NCI-H82 treated with DMSO at 0.1 percent for 48 hours (cell line): ENCODE data around the gene CRYBA1.
"Not testable (repeated sequence)": the region's sequence is repeated elsewhere in the genome, so short reads cannot be mapped to it uniquely, and the experiment has no call there.

ENCODE experiments used
- DNase-seq: peaks from one replicate; lab custom pipeline; 2025; ENCODE audit not compliant: unreplicated experiment; lab: John Stamatoyannopoulos, UW

CRYBA1 gene

DNA sequence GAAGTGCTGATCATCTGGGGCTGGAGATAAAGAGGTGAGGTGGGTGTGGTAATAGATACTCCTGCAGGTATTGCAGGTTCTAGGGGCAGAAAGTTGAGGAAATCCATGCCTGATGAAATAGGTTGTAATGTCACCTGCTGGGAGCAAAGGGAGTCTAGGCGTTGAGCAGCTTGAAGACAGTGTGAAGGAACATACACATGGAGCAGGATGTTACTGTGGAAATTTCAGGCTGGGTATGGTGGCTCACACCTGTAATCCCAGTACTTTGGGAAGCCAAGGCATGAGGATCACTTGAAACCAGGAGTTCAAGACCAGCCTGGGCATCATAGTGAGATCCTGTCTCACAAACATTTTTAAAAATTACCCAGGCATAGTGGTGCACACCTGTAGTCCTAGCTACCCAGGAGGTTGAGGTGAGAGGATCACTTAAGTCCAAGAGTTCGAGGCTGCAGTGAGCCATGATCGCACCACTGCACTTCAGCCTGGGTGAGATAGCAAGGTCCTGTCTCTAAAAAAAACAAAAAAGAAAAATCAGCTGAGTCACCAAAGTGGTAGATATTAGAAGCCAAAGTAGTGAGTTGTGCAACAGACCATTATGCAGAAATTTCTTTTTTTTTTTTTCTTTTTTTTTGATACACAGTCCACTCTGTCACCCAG lies 9.1 kb upstream of the CRYBA1 start:
- DNase-seq, result no peak

DNA sequence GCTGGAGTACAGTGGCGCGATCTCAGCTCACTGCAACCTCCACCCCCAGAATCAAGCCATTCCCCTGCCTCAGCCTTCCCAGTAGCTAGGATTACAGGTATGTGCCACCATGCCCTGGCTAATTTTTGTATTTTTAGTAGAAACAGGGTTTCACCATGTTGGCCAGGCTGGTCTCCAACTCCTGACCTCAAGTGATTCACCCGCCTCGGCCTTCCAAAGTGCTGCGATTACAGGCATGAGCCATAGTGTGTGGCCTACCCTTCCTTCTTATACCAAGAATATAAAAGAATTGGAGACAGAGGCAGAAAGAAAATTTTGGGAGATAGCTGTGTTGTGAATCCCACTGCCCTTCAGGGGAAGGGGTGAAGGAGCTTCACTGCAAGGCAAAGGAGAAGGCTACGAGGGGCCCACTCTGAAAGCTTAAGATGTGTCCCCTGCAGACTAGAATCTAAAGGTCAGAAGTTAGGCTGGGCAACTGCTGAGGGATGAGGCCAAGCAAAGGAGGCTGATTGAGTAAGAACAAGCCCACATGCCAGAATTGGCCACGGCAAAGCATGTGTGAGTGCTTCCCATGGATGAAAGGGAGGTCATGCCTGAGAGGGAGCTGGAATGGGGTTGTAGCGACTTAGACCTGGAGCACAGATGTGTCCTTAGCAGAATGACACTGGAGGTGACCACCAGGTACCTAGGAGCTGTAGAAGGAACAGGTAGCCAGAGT lies 8.4 kb upstream of the CRYBA1 start:
- no peak for DNase-seq

DNA sequence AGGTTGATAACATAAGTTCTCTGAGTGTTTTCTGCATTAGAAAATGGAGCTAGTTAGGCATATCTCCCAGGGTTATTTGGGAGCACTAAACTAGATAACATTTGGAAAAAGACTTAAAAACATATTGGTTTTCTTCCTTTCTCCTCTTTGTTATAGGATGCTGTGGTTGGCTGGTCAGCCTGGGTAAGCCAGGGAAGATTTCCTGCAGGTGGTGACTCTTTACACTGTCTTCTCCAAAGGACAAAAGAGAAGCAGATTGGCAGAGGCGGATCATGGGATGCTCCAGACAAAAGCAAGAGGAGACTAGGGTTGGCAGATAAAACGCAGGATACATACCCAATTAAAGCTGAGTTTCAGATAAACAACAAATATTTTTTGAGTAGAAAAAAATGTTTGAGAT lies 6.2 kb upstream of the CRYBA1 start:
- no peak for DNase-seq

DNA sequence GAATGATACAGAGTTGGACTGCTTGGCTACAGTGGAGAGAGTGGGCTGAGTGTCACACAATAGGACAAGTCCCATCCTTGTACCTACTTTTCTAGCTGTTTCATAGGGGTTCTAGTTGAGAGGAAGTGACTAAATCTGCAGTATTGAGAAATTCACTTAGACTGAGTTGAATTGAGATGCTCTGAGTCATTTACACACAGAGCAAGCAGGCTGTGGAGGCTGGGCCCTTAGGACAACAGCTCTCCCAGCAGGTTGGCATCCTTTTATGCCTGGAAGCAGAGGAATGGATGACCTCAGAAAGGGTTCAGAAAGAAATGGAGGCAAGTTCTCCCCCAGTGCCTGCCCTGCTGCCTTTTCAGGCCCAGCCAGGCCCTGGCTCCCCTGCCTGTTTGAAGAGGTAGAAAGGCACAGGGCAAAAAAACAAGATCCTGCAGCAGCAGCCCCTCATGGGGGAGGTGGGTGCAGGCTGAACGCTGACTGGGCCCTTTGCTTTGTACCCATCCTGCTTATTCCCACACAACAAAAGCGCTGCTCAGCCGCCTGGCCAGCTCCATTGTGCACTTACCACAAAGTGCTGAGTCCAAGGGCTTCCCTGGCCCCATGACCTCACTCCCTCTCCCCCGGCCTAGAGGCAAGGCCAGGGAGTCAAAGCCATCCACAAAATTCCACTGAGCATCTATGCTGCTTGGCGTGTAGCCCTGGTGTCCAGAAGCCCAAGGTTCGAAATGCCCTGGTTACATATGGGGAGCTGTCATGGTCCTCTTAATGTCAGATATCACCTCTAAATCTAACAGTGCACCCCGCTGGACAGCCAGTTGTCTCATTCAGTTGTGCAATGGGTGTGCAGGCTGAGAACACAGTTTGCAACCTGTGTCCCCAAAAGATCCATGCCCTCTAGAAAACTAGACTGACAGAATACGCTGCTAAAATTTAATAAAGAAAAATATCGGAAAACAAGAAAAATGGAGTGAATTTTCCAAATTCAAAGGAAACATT lies 5.4 kb upstream of the CRYBA1 start:
- no peak for DNase-seq

DNA sequence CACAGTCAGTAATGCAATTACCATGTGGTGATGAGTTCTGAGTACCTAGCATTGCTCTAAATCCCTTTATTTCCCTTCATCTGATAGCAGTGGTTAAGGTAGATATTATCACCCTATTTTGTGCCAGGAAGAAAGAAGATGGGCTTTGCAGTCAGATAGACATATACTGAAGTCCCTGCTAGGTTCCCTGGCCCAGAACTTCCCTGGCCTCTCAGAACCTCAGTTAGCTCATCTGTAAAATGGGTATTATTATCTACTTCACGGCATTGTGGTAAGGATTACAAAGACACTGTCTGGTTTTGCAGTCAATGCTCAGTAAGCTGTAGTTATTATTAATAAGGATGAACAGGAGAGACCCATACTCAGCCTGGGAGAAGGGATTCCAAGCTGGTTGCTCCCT lies 4.6 kb upstream of the CRYBA1 start:
- no peak for DNase-seq

DNA sequence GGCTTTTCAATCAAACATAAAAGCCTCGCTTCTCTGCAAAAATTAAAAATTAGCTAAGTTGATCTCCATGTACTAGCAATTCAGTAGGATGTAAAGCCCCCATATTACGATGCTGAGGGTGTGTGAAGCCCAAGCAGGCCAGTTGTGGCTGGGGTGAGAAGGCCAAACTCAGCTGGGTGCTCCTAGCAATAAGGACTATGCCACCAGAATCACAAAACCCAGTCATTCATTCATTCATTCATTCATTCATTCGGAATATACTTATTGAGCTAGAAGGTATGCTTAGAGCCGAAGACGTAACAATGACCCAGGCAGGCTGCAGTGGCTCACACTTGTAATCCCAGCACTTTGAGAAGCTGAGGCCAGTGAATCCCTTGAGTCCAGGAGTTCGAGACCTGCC lies 3.9 kb upstream of the CRYBA1 start:
- no peak for DNase-seq

DNA sequence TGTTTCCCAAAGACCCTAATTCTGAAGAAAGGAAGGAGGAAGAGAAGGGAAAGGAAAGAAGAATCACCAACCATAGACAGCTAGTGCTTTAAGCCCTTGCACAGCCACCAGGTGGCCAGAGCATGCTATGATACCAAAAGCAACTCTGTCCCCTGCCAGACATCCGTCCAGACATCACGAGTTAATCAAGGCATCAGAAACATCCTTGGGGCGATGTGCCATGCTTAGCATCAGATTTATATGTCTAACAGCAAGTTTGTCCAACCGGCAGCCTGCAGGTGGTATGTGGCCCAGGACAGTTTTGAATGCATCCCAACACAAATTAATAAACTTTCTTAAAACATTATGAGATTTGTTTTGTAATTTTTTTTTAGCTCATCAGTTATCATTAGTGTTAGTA lies 2.9 kb upstream of the CRYBA1 start:
- no peak for DNase-seq

DNA sequence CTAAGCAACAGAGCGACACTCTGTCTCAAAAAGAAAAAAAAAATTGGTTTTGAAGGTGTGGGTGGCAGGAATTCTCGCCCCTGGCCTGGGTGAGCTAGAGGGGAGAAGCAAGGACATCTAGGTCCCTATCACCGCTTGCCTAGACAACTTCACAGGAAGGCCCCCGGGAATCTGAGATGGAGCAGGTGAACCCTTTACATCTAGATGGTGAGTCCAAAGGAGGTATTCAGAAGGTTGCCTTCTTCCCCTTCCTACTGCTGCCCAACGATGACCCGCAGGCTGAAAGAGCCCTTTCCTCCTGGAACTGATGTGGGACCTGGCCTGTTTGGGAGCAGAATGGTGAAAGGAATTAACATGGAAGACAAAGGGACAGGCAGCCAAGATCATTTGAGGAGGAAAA lies 1.3 kb upstream of the CRYBA1 start:
- no peak for DNase-seq

DNA sequence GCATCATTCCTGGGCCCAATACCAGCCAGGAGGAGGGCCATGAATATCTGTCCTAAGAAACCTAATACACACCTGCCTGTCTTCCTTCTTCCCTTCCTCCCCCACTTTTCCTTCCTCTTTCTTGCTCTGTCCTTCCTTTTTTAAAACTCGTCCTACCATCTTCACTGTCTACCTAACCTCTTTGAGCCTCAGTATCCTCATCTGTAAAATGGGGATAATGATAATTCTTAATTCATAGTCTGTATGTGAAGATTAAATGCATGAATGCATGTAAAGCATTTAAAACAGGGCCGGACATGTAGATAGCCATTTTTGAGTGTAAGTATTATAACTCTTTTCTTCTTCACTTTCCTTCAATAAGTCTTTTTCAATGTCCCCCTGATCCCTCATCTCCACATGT lies 560 bp downstream of the CRYBA1 start:
- no peak for DNase-seq

DNA sequence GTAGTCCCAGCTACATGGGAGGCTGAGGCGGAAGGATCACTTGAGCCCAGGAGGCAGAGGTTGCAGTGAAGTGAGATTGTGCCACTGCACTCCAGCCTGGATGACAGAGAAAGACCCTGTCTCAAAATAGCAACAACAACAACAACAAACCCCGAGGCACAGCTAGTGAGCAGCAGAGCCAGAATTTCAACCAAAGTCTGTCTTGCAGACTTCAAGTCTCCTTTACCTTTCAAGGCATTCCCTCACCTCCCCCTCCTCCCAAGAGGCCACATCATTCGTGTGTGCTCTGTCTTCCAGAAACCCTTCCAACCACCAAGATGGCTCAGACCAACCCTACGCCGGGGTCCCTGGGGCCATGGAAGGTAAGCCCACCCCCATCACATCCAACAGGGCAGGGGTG lies 2.2 kb downstream of the CRYBA1 start:
- DNase-seq, result no peak

DNA sequence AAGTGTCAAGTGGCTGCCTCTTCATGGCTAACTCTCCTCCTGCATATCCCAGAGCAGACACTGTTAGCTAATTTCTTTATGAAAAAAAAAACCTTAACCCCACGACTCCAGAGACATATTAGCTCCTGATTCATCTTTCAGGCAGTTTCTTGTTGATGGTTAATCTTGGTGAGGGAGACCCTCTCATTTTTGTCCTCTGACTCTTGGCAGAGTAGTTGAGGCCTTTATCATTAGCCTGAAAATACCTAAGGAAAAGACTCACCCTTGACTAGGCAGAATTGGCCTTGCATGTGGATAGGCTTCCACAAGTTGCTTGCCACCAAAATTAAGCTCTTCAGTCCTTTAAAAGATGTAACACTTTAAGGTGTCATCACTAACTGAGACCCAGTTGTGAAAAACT lies 4.0 kb downstream of the CRYBA1 start:
- no peak for DNase-seq

DNA sequence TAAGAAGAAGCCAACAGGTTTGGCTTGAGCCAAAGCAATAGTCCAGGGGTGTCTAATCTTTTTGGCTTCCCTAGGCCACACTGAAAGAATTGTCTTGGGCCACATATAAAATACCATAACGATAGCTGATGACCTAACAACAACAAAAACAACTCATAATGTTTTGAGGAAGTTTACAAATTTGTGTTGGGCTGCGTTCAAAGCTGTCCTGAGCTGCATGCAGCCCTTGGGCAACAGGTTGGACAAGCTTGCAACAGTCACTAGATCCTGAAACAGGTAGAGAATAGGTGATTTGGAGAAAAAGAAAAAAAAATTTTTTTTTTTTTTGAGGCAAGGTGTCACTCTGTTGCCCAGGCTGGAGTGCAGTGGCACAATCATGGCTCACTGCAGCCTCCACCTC lies 4.5 kb downstream of the CRYBA1 start:
- no peak for DNase-seq

DNA sequence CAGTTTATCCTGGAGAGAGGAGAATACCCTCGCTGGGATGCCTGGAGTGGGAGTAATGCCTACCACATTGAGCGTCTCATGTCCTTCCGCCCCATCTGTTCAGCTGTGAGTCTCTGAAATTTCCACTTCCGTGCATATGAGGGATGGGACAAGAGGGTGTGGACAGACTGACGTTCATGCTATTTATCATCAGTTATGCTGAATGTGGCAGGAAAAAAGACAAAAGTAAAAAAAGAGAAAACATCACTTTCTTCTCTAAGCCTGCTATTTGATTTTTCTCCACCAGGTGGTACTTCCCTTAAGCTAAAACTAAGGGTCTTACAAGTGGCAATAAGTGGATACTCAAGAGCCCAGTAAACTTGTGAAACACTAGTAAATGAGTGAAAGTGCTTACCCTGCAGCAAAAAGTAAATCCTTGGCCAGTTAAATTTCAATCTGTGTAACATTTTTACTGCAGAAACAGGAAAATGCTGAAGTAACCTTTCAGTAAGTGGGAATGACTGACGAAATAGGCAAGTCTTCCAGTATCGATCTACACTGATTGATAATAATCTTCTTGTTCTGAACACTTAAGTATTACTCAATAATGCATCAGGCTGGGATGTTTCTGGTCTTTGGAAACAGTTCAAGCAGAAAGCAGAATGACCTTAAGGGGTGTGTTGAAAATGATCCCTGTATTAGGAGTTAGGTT lies 5.6 kb downstream of the CRYBA1 start:
- DNase-seq, result no peak

DNA sequence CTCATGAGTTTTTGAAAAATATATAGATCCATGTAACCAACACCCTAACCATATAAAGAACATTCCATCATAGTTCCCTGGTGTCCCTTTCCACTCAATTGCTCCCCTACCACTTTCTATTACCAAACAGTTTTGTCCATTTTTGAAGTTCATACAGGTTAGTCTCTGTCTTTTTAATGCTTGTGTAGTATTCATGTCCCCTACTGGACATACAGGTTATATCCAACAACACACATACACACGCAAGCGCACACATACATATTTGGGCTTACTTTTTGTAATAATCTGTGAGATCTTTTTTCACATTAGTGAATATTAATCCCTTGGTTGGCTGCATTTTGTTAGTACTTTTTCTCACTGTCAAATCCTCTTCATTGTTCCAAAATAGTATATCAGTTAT lies 6.4 kb downstream of the CRYBA1 start:
- no peak for DNase-seq

DNA sequence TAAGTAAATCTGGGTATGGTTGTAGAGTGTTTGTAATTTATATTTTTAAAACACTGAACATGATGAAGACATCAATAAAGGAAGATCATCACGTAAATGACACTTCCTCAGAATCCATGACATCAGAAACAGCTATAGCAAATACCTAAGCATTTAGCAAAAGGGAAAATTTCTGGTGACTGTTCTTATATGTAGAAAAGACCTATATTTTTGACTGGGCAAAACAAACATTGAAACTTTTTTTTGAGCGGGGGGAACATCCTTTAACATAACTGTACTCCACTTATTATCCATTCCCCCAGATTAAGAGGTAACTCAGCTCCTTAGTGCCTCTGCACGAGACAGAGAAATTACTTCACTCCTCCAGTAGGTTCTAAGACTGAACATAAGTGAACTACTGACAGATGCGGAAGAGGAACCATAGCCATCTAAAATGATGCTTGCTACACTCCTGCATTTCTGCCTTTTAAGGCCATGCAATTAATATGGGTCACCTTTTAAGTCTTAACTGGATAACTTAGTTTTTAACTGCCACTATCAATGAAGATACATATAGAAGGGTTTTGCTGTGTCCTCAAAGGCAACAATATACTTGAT lies 9.4 kb downstream of the CRYBA1 start:
- DNase-seq, result no peak

DNA sequence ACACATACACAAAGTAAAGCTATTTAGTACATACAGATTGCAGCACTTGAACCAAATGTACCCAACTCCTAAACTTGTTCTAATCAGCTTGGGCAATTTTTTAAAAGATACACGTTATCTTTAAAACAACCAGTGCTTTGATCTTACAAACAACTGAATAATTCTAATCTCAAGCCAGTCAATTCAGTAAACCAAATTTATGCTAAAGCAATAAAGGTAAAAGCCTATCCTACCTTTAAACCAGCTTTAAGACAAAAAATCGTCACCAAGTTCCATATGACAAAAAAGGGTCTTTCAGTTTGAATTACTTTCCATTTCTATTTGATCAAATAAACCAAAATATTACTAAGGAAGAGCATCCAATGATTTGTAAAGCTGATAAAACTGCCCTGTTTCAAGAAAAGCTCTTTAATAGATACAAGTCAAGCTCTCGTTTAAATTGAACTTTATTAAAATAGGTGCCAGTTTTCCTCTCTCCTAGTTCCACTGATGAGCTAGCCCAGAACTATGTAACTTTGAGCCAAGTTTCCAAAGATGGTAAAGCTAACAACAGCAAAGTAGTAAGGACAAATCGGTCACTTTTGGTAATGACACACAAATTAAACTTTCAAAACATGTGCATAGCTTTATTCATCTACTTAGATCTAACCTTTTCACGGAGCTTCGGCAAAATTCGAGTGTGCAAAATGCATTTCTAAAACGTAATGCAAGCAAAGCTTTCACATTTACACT lies 10.2 kb downstream of the CRYBA1 start:
- no peak for DNase-seq

DNA sequence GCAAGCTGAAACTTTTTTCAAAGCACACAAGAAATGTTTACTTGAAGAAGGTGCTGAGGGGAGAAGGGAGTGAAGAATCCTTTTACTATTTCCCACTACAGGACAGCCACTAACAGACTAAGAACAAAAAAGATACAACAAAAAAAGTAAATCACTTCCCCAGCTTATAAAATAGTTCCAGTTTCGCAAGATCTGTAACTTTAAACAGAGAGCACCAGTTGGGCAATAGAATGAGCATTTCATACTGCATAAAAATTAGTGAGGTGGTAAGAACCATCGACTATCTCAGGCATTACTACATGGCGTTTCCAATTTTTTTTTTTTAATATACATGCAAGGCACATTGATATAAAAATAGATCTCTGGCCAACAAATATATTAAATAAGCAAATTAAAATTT lies 11.1 kb downstream of the CRYBA1 start:
- DNase-seq, result no peak

DNA sequence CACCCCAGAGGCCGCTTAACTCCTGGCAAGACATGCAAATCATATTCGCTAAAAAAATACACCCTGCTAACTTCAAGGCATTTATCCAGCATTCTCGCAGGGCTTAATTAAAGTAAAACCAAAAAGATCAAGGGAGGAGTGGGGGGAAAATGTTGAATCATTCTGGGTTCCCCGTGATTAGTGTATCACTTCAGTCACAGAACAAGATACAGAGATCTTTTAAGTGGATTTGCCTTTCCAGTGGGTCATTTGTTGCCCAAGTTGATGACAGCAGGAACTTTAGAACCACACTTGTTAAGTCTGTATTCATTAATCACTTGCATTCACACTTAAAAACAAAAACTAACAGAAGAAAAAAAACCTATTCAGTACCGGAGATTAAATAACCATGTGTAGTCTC lies 17.3 kb downstream of the CRYBA1 start:
- no peak for DNase-seq

DNA sequence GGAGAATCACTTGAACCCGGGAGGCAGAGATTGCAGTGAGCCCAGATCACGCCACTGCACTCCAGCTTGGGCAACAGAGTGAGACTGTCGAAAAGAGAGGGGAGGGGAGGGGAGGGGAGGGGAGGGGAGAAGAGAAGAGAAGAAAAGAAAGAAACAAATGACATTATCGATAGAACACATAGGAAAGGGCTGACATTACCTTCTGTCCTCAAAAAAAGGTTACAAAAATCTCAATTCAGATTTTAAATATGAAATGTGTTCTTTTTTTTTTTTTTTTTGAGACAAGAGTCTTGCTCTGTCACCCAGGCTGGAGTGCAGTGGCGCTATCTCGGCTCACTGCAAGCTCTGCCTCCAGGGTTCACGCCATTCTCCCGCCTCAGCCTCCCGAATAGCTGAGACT lies 25.3 kb downstream of the CRYBA1 start:
- not testable (repeated sequence) for DNase-seq

DNA sequence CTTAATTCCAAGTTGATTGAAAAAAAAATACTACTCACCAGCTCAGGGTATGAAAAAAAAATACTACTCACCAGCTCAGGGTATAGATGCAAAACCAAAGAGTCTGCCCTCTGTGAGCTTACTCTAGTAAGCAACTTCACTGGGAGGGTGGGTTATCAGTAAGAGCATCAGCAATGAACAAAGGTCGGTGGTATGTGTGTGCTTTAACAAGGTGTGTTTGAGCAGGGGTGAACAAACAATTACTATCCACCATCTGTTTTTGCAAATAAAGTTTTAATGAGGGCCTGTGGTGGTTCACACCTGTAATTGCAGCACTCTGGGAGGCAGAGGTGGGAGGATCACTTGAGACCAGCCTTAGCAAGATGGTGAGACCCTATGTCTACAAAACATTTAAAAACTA lies 27.3 kb downstream of the CRYBA1 start:
- no peak for DNase-seq
